ENCODE results near the gene CTIF.

- TF ChIP-seq EZH2 (IDR thresholded peaks at IDR 0.05) (no peak), POLR2AphosphoS5 (IDR thresholded peaks at IDR 0.05; ENCODE audit: borderline replicate concordance, low read depth, low read length) (no peak)
These were observed 294.3 kb downstream of the CTIF start for GRCh38 chr18:48832938-48833700.
